HG02571 (cell line): ENCODE measurements around the gene KCNS3.
"Not testable (repeated sequence)": the region's sequence is repeated elsewhere in the genome, so short reads cannot be mapped to it uniquely, and the experiment has no call there.

Experiments
- ATAC-seq: cut with Tn5 transposase; IDR thresholded peaks from one replicate; pipeline ENCODE4 v1.9.1; 2021; ENCODE audit warnings: mild to moderate bottlenecking, moderate library complexity; ENCODE audit not compliant: unreplicated experiment

Gene KCNS3

GRCh38 chr2:17940091-17940630 lies 61.7 kb downstream of the KCNS3 start:
- ATAC-seq = no peak

GRCh38 chr2:17943444-17943843 lies 65.0 kb downstream of the KCNS3 start:
- no peak for ATAC-seq

GRCh38 chr2:17947113-17947512 lies 68.6 kb downstream of the KCNS3 start:
- ATAC-seq = no peak

DNA sequence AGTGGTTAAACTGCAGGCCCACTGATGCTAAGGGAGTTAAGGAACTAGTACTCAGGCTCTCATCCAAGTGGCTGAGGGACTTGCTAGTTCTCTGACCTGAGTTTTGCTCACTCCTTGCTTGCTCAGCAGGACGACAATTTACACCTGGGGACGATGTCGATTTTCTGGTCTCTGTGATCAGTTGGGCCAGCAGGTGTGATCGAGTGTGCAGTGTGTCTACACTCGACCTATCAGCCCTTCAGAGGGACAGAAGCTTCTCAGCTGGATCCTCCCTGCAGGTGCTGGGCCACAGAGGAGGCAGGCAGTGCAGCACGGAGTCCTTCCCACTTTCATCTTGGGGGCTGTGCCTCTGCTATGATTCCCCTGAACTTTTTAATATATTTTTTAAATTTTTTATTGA lies 71.5 kb downstream of the KCNS3 start:
- no peak for ATAC-seq

DNA sequence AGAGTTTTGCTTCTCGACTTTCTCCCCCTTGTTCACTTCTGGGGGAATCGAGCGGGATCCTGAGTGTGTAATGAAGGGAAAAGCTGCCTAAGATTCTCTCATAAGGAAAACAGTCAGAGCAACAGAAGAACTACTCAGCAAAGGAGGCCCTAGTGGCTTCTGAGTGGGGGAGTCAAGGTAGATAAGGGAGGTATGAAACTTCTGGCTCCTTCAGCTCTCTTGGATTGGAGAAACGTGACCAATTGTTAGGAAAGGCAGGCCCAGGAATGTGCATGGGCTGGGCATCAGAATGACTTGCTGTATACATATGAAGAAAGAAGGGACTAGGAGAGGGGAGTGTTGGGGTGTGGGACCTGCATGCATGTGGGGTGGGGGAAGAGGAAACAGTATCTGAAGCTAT lies 73.1 kb downstream of the KCNS3 start:
- ATAC-seq = no peak

DNA sequence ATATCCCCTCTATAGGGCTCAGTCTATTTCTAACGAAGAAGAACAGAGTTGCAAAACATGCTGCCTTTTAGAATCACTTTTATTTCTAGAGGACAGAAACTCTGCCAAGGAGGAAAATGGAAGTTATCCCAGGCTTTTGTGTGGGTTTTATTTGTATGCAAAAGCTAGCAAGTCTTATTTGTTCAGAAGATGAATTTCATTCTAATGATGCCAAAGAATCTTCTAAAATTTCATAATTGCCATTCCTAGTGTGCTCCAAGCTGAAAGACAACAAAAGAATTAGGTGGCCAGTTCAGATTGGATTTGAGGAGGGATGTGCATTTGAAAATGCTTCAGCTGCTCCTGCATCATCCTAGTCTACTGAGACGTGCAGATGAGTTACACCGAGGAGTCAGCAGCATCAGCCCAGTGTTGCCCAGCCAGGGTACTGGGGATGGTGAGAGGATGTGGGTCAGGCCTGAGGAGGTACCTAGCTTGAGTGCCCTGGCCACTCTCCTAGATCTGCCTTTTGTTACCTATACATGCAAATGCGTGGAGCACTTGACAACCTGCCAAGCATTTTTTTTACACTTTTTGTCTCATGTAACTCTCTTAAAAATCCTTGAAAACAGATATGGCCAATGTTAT lies 80.1 kb downstream of the KCNS3 start:
- ATAC-seq = no peak

DNA sequence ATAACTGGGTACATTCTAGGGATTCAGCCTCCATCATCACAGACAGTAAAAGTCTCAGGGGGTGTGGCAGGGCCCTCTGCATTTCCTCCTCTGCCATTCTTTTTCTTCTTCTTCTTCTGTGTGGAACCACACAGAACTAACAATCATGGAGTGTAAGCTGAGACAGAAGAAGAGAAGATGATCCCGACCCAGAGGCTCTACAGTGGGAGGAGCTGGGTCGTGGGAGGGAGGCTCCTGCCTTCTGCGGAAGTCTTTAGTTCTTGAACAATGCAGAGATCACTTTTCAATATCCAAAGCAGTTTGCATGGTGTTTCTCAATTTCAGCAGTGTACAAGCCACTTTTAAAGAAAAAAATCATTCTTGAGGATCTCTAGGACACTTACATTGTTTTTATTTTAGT lies 80.9 kb downstream of the KCNS3 start:
- no peak for ATAC-seq

GRCh38 chr2:17959833-17960232 lies 81.4 kb downstream of the KCNS3 start:
- no peak for ATAC-seq

- ATAC-seq = no peak
Observed at GRCh38 chr2:17960925-17961324, 82.5 kb downstream of the KCNS3 start.

GRCh38 chr2:17961789-17962188 lies 83.3 kb downstream of the KCNS3 start:
- ATAC-seq = no peak

DNA sequence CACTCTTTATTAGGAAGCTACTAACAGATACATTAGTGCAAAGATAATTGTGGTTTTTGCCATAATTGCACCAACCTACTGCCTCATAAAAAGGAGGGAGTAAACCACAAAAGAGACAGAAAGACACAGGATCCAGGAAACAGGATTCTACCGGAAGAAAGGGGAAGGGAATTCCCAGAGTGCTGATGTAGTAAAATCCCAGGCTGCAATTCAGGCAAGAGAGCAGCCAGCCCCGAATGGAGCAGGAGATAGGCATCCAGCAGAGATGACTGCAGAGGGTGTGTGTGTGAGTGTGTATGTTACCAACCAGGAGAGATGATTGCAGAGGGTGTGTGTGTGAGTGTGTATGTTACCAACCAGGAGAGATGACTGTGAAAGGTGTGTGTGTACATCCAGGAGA lies 84.4 kb downstream of the KCNS3 start:
- no peak for ATAC-seq

DNA sequence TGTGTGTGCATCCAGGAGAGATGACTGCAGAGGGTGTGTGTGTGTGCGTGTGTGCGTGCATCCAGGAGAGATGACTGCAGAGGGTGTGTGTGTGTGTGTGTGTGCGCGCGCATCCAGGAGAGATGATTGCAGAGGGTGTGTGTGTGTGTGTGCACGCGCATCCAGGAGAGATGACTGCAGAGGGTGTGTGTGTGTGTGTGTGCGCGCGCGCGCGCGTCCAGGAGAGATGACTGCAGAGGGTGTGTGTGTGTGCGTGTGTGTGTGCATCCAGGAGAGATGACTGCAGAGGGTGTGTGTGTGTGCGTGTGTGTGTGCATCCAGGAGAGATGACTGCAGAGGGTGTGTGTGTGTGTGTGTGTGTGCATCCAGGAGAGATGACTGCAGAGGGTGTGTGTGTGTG lies 85.1 kb downstream of the KCNS3 start:
- ATAC-seq = not testable (repeated sequence)

DNA sequence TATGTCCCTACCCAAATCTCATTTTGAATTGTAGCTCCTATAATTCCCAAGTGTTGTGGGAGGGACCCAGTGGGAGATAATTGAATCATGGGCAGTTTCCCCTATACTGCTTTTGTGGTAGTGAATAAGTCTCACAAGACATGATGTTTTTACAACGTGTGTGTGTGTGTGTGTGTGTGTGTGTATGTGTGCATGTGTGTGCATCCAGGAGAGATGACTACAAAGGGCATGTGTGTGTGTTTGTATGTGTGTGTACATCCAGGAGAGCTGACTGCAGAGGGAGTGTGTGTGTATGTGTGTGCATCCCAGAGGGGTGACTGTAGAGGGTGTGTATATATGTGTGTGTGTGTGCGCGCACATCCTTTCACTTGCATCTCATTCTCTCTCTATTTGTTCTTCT lies 86.7 kb downstream of the KCNS3 start:
- ATAC-seq = no peak

GRCh38 chr2:17966798-17967197 lies 88.3 kb downstream of the KCNS3 start:
- no peak for ATAC-seq

DNA sequence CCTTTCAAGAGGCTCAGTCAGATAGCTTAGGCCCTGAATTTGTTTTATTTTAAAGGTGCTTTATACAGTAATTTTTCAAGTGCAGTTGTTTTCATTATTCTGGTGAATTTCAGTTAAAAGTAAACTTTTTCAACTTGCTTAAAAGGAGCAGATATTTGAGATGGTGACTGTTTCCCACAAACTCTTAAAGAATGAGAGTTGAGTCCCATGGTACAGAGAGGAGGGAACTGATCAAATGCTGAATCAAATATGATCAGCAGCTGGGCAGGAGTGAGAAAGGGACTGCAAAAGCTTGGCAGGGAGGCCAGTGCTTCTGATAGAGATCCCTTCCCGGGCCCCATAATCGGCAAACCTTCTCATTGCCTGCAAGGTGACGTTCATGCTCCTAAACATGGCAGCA lies 91.2 kb downstream of the KCNS3 start:
- no peak for ATAC-seq

DNA sequence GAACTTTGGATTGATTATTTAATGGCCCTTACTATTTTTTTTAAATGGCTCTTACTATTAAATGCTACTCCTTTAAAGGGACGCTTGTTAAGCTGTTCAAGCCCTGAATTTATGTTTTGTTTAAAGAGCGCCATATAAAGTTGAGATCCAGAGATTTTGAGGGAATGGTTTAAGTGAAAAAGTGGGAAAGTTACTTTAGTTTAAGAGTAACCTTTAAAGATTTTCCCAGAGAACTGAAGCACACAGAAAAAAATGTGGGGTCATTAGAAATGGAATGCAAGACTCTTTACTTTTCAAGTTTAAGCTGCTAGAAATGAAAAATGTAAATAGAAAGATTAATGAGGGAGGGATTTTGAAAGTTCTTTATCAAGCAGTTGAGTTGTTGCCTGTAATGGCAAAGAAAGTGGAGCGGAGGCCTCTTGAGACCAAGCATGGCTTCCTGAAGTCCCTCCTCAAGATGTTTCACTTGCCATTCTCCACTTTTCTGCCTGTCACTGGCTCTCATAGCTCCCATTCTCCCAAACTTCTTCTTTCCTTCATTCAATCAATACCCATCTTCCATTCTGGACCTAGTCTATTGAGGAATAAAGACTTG lies 93.2 kb downstream of the KCNS3 start:
- no peak for ATAC-seq

DNA sequence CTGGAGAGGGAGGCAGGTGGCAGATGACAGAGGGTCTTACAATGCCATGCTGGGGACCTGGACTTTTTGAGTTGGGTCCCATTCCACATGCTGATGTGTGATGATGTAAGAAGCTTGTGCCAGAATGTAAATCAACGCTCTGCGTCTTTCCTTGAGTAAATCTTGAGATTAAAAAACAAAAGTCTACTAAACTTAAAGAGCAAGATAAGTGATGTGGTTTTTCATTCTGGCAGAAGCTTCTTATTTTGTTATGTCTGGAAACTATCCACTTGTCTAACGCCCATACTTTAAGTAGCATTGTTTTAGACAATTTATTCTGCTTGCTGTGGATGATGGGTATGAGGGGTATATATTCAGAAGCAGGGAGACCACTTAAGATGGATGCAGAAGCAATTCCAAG lies 94.5 kb downstream of the KCNS3 start:
- ATAC-seq = no peak

GRCh38 chr2:17975401-17975800 lies 96.9 kb downstream of the KCNS3 start:
- ATAC-seq = no peak

- ATAC-seq = no peak
Observed at GRCh38 chr2:17976871-17977746, 98.6 kb downstream of the KCNS3 start.

GRCh38 chr2:17979707-17980106 lies 101.2 kb downstream of the KCNS3 start:
- no peak for ATAC-seq

GRCh38 chr2:17981936-17982335 lies 103.5 kb downstream of the KCNS3 start:
- ATAC-seq = no peak
